IPS-20b (cell line): ENCODE measurements around the gene KDR.
A peak's percentile ranks its signal among the peaks of the same experiment; 100 is the strongest.

ENCODE experiments used
- H3K27ac ChIP-seq: one replicate; pipeline ENCODE4 v1.5.1; 2013; ENCODE audit warnings: low read length
- H3K27me3 ChIP-seq: 2 replicates; pipeline ENCODE4 v1.6.1; 2013; ENCODE audit warnings: mild to moderate bottlenecking, low read length, inconsistent platforms; ENCODE audit not compliant: insufficient read depth
- H3K36me3 ChIP-seq: 2 replicates; pipeline ENCODE4 v1.6.1; 2013; ENCODE audit warnings: low read depth, mild to moderate bottlenecking, inconsistent platforms, low read length, moderate library complexity; ENCODE audit not compliant: insufficient read depth
- H3K4me1 ChIP-seq: 2 replicates; pipeline ENCODE4 v1.6.1; 2013; ENCODE audit warnings: mild to moderate bottlenecking, control low read depth, inconsistent platforms, low read length, moderate library complexity; ENCODE audit not compliant: insufficient read depth
- H3K4me3 ChIP-seq: 2 replicates; pipeline ENCODE4 v1.5.1; 2013; ENCODE audit warnings: mild to moderate bottlenecking, low read length, inconsistent platforms
- H3K9ac ChIP-seq: 2 replicates; pipeline ENCODE4 v1.6.1; 2013; ENCODE audit warnings: low read depth, mild to moderate bottlenecking, inconsistent platforms, low read length, moderate library complexity
- H3K9me3 ChIP-seq: 2 replicates; pipeline ENCODE4 v1.6.1; 2013; ENCODE audit warnings: mild to moderate bottlenecking, low read depth, low read length, inconsistent platforms; ENCODE audit not compliant: insufficient read depth

KDR gene

DNA sequence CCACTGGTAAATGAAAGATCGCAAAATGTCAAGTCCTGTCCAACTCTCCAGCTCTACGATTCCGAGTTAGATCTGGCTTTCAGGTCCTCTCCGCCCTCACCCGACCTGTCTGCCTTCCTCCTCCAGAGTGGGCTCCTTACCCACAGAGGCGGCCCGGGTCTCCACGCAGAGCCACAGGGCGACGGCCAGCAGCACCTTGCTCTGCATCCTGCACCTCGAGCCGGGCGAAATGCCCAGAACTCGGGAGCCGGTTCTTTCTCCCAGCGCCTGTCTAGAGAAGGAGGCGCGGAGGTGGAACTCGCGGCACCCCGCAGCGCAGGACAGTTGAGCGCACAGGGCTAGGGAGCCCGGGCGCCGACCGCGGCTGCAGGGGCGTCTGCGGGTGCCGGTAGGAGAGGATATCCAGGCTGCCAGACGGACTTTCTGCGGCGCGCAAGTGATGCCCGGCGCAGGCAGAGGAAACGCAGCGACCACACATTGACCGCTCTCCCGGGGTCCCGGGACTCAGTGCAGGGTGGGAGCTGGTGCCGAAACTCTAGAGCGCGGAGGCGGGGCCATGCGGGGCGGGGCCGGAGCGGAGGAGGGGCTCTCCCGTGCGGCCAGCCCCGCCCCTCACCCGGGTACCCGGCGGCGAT, at the start of gene KDR:
TSS of gene KDR (minus strand) at position 509 of the 635 bp plus-strand sequence. CDS start at position 207, 302 bp downstream.
- H3K9me3 ChIP-seq = no peaks in the 10 kb centered on the region
- peak within 1 kb of the TSS; percentile 69; the same call in 1 of the 2 replicates for H3K9ac ChIP-seq
- H3K4me3 ChIP-seq = peak within 1 kb of the TSS; percentile 87
- H3K4me1 ChIP-seq = peaks cover 21% of the 10 kb centered on the region; the same call in 1 of the 2 replicates
- H3K36me3 ChIP-seq = no peaks in the 10 kb centered on the region; the same call in 1 of the 2 replicates
- no peak within 1 kb of the TSS for H3K27ac ChIP-seq
- H3K27me3 ChIP-seq = peaks cover 50% of the 10 kb centered on the region

- no peak overlapping the region for H3K27ac ChIP-seq
- H3K36me3 ChIP-seq = no peaks in the 10 kb centered on the region
- H3K9me3 ChIP-seq = no peaks in the 10 kb centered on the region
- H3K4me1 ChIP-seq = peaks cover 11% of the 10 kb centered on the region
- H3K9ac ChIP-seq = no peak overlapping the region
- no peak overlapping the region for H3K4me3 ChIP-seq
- no peaks in the 10 kb centered on the region for H3K27me3 ChIP-seq
Observed at GRCh38 chr4:55173580-55173979, 48.2 kb upstream of the KDR start.

- Histone ChIP-seq H3K9me3 (no peaks in the 10 kb centered on the region), H3K27me3 (no peaks in the 10 kb centered on the region), H3K27ac (no peak overlapping the region), H3K4me3 (no peak overlapping the region), H3K36me3 (no peaks in the 10 kb centered on the region), H3K4me1 (peaks cover 7% of the 10 kb centered on the region; the same call in 1 of the 2 replicates), H3K9ac (no peak overlapping the region)
Observed at GRCh38 chr4:55172694-55173287, 47.4 kb upstream of the KDR start.

DNA sequence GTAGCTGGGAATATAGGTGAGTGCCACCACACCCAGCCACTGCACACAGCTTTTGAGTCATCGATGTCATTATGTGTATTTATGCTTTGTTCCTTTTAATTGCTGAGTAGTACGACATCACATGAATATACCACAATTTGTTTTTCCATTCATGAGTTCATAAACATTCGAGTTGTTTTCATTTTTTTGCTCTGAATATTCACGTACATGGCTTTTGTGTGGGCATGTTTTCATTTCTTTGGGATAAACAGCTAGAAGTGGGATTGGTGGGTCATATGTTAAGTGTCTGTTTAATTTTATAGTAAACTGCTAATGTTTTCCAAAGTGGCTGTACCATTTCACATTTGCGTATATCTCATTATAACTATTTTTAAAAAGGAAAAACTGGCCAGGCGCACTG, 45.1 kb upstream of the KDR start:
- Histone ChIP-seq H3K36me3 (no peaks in the 10 kb centered on the region), H3K9me3 (no peaks in the 10 kb centered on the region)

GRCh38 chr4:55169352-55169961, 44.1 kb upstream of the KDR start:
- Histone ChIP-seq H3K27ac (no peak overlapping the region), H3K4me1 (no peaks in the 10 kb centered on the region), H3K27me3 (no peaks in the 10 kb centered on the region), H3K9me3 (no peaks in the 10 kb centered on the region), H3K36me3 (no peaks in the 10 kb centered on the region), H3K9ac (no peak overlapping the region), H3K4me3 (no peak overlapping the region)

More for the DNA sequence above, 45.1 kb upstream of the KDR start:
- Histone ChIP-seq H3K4me1 (peaks cover 3% of the 10 kb centered on the region; the same call in 1 of the 2 replicates), H3K9ac (no peak overlapping the region), H3K27ac (no peak overlapping the region), H3K4me3 (no peak overlapping the region), H3K27me3 (no peaks in the 10 kb centered on the region)

- no peak overlapping the region for H3K27ac ChIP-seq
- H3K9me3 ChIP-seq = no peaks in the 10 kb centered on the region; the same call in 1 of the 2 replicates
- no peak overlapping the region for H3K9ac ChIP-seq
- no peaks in the 10 kb centered on the region for H3K36me3 ChIP-seq
- no peaks in the 10 kb centered on the region for H3K27me3 ChIP-seq
- no peak overlapping the region for H3K4me3 ChIP-seq
- H3K4me1 ChIP-seq = no peaks in the 10 kb centered on the region
Observed at GRCh38 chr4:55162396-55162795, 37.0 kb upstream of the KDR start.

DNA sequence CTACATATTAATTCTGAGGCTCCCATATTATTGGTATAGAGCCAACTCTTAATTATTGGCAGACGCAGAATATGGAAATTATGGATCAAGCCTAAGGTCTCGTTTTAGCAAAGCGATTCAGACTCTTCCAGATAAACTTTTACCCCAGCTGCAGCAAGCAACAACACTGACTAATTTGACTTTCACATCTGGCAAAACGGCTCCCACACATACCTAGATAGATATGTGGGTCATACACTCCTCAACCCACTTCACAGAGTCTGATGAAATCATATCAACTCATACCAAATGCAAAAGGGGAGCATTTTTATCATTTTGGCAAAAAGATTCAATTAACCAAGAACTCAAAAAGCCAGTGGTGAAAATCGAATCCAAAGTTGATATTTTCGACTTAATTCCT, 36.3 kb upstream of the KDR start:
- no peaks in the 10 kb centered on the region for H3K4me1 ChIP-seq
- H3K27me3 ChIP-seq = no peaks in the 10 kb centered on the region
- H3K27ac ChIP-seq = no peak overlapping the region
- no peaks in the 10 kb centered on the region for H3K36me3 ChIP-seq
- H3K9me3 ChIP-seq = no peaks in the 10 kb centered on the region; the same call in 1 of the 2 replicates
- H3K9ac ChIP-seq = no peak overlapping the region
- no peak overlapping the region for H3K4me3 ChIP-seq

DNA sequence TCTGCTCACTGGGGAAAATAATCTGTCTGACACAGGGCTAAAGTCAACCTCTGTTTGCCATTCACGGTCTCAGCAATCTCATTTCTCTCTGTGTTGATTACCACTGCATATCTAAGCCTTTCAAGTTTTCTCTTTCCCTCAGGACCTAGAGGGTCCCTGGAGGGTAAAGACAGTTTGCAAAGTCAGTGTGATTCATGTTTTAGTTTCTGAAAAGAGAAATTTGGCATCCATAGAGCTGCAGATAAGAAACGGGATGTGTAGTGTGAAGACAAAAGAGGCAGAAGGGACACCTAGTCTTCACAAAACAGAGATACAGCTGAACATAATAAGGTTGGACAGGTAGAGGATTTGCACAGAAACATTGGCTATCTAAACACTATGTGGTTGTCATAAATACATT, 34.5 kb upstream of the KDR start:
- no peaks in the 10 kb centered on the region; the same call in 1 of the 2 replicates for H3K9me3 ChIP-seq
- no peaks in the 10 kb centered on the region for H3K4me1 ChIP-seq
- H3K4me3 ChIP-seq = no peak overlapping the region
- no peak overlapping the region for H3K9ac ChIP-seq
- H3K27me3 ChIP-seq = no peaks in the 10 kb centered on the region
- no peak overlapping the region for H3K27ac ChIP-seq
- H3K36me3 ChIP-seq = no peaks in the 10 kb centered on the region

DNA sequence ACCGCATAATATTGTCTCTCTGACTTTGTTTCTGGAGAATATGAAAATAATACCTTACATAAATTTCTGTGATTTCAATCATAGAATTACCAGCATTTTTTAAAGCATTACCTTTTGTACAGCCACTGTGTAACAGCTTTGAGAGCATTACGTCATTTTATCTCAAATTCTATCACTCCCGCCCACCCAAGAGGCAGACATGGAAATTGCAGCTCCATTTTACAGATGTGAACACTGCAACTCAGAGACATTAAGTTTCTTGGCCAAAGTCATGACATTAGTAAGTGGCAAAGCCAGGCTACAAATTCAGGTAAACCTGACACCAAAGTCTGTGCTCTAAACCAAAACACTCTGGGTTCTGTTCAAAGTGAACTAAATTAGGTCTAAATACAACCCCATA, 33.6 kb upstream of the KDR start:
- no peaks in the 10 kb centered on the region; the same call in 1 of the 2 replicates for H3K9me3 ChIP-seq
- H3K9ac ChIP-seq = no peak overlapping the region
- no peaks in the 10 kb centered on the region for H3K27me3 ChIP-seq
- no peaks in the 10 kb centered on the region for H3K4me1 ChIP-seq
- no peaks in the 10 kb centered on the region for H3K36me3 ChIP-seq
- no peak overlapping the region for H3K27ac ChIP-seq
- no peak overlapping the region for H3K4me3 ChIP-seq

DNA sequence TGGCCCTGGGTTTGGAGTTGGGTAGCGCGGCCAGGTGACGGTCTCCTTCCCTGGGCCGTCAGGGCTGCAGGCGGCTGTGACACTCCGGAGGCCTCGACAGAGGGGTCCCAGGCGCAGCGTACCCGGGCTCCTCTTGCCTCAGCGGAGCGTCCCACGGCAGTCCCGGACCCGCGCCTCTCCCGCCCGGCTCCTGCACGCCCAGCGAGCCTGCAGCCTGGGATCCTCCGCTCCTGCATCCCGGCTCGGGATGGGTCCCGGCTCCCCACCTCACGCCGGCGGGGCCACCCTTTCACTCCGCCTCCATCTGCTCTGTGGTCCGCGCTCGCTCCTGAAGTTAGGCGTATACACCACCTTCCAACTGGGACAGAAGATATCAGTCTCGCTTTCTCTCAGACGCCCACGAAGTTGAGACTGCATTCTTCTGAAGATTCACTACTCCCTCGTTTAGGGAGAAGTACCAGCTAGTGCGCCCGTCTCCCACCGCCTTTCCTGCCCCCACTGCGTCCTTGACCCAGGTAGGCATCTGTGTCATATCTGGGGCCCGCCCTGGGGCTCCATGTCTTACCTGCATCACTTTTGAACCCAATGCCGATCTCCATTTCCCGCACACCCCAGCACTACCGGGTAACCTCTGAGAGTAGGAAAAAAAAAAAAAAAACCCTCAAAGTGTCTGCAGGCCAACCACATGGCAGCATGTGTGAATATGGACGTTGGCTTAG, 32.3 kb upstream of the KDR start:
- no peaks in the 10 kb centered on the region for H3K4me1 ChIP-seq
- H3K9me3 ChIP-seq = no peaks in the 10 kb centered on the region; the same call in 1 of the 2 replicates
- no peak overlapping the region for H3K4me3 ChIP-seq
- H3K9ac ChIP-seq = no peak overlapping the region
- H3K27ac ChIP-seq = no peak overlapping the region
- H3K27me3 ChIP-seq = no peaks in the 10 kb centered on the region
- H3K36me3 ChIP-seq = no peaks in the 10 kb centered on the region

DNA sequence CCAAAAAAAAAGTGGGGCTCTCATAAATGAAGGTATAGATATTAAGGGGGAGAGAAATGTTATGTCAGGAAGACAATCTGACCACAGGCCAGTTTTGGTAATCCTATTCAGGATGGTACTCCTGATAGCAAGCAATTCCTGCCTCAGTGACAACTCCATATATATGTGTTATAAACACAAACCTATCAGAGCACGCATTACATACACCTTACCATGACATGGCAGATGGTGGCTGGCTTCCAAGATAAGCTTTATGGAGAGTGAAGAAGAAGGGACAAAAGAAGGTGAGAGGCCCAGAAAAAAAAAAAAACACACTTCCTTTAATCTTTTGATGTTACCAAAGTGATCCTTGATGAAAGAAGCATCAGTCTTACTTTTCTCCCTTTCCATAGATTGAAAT, 29.5 kb upstream of the KDR start:
- H3K9me3 ChIP-seq = no peaks in the 10 kb centered on the region; the same call in 1 of the 2 replicates
- H3K4me1 ChIP-seq = no peaks in the 10 kb centered on the region
- no peak overlapping the region for H3K9ac ChIP-seq
- no peaks in the 10 kb centered on the region for H3K27me3 ChIP-seq
- H3K36me3 ChIP-seq = no peaks in the 10 kb centered on the region
- no peak overlapping the region for H3K27ac ChIP-seq
- no peak overlapping the region for H3K4me3 ChIP-seq
